Measurements from ENCODE around the gene LITAFD.
A peak's percentile ranks its signal among the peaks of the same experiment; 100 is the strongest.

Gene LITAFD

GRCh38 chr16:8924214-8924613 lies 42.1 kb downstream of the LITAFD start:
- no peak for DNase-seq

- no peak for DNase-seq
These were observed 43.3 kb downstream of the LITAFD start for GRCh38 chr16:8925455-8925854.

- DNase-seq: no peak
These were observed 44.7 kb downstream of the LITAFD start for GRCh38 chr16:8926827-8927226.

GRCh38 chr16:8928467-8928957 lies 46.4 kb downstream of the LITAFD start:
- peak; percentile 56 for DNase-seq

- DNase-seq: no peak
These were observed 47.1 kb downstream of the LITAFD start for GRCh38 chr16:8929086-8929748.

GRCh38 chr16:8931859-8932258 lies 49.7 kb downstream of the LITAFD start:
- DNase-seq: peak; percentile 42

GRCh38 chr16:8934601-8935000 lies 52.5 kb downstream of the LITAFD start:
- DNase-seq: no peak

All from stimulated activated naive CD4-positive, alpha-beta T cell treated with Interleukin-2 at 50 U/mL for 16 hours (primary cell).